GM08714 (cell line): ENCODE data around the gene MAK.

ENCODE experiments used
- H3K4me3 ChIP-seq: fragments of 200-500 bp; sonication (Bioruptor generic); 2 replicates; pipeline ENCODE4 v1.5.1; 2014; ENCODE audit warnings: mild to moderate bottlenecking, low read length, inconsistent platforms
- ZNF274 ChIP-seq: IDR thresholded peaks from 2 replicates; pipeline ENCODE4 v1.6.1; 2012; ENCODE audit warnings: mild to moderate bottlenecking, low read depth, low read length

The MAK gene

GRCh38 chr6:10719296-10719963 is 118.9 kb downstream of the MAK start:
- peak overlapping the region; percentile 65; the same call in 1 of the 2 replicates for H3K4me3 ChIP-seq
- no peak for TF ChIP-seq ZNF274

GRCh38 chr6:10713962-10714361 is 124.4 kb downstream of the MAK start:
- no peak for TF ChIP-seq ZNF274
- H3K4me3 ChIP-seq: no peak overlapping the region
